Cortex of kidney (tissue), 1 donor: ENCODE data around the gene TSSC4.

ENCODE experiments used
- DNase-seq: peaks from one replicate; lab custom pipeline; 2025; lab: John Stamatoyannopoulos, UW

The TSSC4 gene

DNA sequence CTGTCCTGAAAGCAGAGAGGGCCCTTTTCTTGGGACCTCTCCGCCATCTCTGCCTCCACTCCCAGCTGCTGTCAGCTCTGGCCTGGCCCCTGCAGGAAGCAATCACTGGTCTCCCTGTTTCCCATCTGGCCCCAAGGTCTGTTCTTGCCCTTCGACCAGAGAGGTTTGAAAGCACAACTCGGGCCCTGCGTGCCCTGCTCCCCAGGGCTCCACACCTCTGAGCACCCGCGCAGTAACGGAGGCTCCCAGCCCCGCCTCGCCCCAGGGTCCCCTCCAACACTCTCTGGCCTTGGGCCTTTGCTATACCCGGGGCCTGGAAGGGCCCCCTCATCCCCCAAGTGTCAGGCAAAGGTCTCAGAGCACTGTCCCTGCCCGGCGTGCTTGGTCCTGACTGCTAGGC is 31.2 kb upstream of the TSSC4 start:
- DNase-seq, result no peak

DNA sequence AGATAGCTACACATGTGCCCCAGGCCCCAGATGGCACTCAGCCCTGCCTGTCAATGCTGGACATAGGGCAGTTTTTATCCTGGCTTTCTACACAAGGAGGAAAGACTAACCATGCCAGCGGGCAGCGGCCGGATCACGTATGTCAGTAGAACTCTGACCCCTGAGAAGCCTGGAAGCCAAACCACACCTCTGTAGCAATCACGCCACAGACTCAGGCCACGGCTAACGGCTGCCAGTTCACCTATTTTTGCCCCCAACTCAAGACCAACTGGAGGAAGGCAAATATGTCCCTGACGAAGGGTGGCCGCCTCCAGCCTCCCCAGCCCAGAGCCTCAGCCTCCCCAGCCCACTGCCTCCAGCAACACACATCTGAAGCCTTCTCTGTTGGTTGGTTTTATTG is 30.7 kb upstream of the TSSC4 start:
- no peak for DNase-seq

DNA sequence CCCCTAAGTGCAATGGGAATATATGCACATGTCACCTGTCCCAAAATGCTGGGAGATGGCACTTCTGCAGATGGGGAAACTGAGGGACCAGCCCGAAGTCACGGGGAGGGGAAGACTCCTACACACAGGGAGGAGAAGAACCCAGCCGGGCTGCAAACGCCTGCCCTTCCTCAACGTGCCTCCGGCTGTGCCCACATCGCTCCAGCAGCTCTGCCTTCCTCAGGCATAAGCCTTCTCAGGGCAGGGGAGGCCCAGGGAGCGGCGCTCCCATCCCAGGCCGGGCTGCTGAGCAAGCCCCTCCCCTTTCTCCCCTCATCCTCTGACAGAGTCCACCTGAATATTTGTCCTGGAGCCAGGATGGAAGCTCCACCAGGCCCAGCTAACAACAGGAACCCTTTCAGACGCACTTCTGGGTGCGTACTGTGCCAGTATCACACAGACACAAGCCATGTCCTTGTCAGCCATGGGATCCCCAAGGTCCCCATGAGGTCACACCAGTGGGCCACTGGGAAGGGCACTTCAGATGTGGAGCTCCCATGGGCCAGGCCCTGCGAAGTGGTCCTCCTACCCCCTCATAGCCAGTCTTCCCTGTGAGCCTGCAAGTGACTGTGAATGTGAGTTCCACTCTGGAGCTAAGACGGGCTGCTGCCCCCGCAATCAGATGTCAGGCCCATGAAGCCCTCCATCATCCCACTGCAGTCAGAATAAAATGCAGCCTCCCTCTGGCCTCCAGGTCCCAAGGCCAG is 25.9 kb upstream of the TSSC4 start:
- DNase-seq, result no peak

DNA sequence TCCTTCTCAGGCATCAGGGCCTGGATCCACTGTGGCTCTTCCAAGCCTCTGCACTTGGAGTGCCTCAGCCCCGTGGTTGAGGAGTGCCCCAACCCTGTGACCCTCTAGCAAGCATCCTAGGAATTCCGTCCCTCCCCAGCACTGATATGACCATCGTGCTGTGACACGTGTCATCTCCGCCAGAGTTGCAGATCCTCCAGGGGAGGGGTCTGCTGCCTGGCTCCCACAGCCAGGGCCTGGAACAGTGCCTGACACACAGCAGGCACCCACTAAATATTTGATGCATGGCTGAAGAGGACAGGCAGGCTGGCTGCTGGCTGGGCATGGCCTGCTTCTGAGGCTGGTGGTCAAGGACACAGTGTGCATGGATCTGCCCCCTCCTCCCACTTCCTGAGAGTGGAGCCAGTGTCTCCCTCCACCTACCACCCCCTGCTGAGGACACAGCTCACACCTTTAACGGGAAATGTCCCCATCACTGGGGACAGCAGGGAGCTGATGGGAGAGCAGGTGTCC is 25.2 kb upstream of the TSSC4 start:
- DNase-seq, result no peak

DNA sequence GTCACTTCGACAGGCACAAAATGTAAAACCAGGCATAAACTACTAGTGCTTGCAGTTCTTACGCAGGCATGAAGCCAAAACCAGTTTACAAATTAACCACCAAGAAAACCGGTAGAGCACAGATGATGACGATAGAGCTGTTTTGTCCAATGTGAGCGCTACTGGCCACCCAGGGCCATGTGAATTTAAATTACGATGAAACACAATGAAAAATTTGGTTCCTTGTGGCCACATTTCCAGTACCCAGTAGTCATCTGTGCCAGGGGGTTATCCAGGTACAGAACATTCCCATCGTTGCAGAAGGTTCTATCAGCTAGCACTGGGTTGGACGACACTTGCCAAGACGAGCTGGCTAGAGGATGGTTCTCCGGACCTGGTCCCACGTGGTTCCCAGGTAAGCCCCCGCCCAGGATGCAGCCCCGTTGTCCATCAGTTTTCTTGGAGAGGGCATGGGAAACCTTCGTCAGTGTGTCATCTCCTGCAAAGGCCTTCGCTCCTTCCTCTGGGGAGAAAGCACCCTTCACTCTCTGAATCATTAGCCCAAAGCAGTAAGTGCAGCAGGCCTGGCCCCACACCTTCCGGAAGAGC is 24.5 kb upstream of the TSSC4 start:
- no peak for DNase-seq

DNA sequence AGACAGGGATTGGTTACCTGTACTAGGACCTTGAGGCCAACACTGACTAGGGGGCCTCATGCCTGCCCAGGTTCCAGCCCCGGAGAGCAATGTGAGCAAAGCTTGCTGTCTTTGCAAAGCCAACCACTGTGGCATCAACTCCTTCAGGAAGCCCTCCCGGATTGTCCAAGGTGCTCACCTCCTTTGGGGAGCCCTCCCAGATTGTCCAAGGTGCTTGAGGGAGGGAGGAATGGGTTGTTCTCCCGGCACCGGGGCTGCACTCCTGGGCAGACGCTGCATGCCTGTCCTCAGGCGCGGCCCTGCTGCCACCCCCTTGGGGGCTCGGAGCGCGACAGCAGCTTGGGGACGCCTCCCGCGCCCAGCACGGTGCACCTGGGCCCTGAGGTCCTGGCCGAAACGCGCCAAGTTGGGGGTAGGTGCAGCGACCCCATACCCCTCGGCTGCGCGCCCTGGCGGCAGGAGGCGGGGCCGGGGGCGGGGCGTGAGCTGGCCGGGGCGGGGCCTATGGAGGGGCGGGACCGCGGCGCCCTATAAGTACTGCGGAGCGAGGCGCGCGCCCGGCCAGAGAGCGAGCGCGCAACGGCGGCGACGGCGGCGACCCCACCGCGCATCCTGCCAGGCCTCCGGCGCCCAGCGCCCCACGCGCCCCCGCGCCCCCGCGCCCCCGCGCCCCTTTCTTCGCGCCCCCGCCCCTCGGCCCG is 23.6 kb upstream of the TSSC4 start, which contains the start of gene CD81:
Gene CD81 (plus strand): TSS at position 560 of the 701 bp plus-strand sequence. CDS start 240 bp downstream, outside the sequence.
- DNase-seq, result no peak

DNA sequence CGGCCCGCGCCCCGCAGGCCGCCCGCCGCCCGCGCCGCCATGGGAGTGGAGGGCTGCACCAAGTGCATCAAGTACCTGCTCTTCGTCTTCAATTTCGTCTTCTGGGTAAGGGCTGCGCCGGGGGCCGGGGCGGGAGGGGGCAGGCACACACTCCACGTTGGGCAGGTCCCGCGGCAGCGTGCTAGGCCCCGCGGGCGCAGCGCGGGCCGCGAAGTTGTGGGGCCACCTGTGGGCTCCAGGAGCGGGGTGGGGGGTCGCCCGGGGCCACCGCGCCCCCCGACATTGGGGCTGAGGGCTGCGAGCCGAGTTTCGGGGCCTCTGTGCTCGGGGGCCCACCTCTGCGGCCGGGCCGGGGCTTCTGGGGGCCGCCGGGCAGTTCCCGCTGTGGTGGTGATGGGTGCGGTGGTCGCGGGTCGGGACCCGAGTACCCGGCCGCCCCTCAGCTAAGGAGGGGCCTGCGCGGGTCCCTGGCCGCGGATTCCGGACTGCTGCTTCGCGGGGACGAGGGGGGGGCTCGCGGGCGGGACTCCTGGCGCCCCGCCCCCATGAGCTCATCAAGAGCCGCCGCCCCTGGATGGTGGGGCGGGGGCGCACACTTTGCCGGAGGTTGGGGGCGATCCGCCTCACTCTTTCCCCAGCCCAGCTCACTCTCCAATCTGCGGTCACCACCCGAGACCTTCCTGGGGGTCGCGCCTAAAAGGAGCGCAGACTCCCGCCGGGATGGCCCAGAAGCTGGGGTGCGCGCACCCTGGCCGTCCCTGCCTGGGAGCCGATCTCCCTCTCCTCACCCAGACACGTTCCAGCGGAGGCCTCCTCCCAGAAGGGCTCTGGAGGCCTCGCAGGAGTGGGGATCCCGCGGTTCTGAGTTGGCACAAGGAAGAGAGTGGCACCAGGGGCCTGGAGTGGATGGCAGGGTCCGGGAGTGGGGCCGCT is 22.8 kb upstream of the TSSC4 start:
- no peak for DNase-seq

DNA sequence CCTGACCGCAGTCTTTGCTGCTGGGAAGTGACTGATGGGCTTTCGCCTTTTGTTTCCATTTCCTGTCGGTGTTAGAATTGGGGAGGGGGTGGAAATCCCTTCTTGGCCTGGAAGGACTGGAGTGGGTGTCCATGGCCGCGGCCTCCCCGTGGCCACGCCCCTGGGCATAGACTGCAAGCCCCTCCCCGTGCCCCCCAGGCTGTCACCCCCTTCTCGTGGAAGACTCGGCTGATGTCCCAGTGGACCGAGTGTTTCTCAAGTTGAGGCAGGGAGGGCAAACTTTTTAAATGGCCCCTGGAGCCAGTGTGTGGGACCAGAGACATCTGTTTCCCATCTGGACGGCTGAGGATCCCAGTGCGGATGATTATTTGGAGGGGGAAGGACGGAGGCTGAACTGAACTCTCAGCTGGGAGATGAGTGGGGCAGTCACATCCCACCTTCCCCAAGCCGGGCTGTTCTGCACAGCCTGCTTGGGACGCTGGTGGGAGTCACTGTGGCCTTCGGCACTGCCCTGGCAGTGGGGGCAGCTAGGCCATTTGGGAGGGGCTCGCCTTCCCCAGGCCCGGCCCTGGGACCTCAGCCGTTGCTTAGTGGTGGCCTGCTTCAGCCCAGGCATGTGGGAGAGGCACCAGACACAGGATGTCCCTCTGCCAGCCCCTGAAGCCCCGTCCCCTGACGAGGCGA is 21.9 kb upstream of the TSSC4 start:
- no peak for DNase-seq

DNA sequence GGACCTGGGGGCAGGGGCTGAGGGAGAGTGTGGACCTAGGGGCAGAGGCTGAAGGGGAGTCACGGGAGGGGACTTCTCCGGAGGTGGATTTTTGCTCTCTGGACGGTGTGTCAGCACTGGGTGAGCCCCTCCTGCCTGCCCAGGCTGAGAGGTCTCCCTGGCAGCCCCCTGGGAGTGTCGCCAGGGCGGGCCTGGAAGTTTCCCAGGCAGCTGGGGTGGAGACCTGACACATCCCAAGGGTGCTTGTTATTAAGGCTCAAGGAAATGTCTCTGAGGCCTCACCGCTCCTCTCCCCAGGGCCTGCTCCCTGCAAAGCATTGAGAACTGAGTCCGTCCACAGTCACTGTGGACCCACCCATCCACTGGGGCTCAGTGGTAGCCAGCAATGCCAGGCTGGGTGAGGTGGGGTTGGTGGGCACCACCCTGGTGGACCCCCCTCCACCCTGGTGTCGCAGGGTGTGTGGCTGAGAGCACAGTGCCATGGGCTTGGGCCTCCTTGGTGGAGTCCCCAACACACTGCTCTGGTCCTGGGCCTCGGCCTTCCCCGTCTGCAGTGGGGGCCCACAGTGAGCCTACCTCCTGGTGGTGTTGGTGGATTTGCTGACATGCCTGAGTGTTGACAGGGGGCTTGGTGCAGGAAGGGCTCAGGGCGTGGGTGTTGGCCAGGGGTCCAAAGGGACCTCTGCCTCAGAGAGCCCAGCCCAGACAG is 20.9 kb upstream of the TSSC4 start:
- no peak for DNase-seq

DNA sequence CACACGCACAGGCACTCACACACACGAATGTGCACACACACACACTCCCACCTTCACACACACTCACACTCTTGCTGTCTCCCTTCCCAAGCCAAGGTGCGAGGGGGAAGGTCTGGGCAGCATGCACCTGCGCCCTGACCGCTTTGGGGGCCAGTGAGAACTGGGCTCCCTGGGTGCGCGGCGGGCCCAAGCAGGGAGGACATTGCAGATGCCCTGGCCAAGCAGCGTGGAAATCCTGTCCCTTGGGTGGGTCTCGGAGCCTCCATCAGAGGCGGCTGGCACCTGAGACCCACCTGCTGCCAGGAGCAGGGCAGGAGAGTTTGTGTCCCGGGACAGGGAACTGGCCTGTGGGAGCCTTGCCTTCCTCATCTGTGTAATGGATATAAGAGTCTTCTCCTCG is 20.2 kb upstream of the TSSC4 start:
- no peak for DNase-seq

DNA sequence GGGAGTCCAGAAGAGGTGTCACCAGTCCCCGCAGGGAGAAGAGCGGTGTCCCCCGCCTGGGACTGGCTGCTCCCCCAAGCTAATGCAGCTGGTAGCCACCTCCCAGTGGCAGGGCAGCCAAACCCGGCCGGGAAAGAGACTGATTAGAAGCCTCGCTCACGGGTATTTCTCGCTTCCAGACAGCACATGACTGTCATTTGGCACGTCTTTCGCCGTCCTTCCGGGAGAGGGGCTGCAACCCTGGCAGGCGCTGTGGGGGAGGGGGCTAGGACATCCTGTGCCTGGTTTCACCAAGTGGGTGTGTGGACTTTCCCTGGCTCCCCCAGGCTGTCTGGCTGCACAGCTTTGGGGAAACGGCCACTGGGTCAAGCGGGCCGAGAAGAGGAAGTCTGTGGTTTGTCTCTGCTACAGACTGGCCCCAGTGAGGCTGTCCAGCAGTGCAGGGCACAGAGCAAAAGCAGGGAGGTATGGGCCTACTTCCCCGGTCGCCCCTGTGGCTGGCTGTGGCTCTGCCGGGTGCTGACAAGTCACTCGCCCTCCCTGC is 19.7 kb upstream of the TSSC4 start:
- no peak for DNase-seq

DNA sequence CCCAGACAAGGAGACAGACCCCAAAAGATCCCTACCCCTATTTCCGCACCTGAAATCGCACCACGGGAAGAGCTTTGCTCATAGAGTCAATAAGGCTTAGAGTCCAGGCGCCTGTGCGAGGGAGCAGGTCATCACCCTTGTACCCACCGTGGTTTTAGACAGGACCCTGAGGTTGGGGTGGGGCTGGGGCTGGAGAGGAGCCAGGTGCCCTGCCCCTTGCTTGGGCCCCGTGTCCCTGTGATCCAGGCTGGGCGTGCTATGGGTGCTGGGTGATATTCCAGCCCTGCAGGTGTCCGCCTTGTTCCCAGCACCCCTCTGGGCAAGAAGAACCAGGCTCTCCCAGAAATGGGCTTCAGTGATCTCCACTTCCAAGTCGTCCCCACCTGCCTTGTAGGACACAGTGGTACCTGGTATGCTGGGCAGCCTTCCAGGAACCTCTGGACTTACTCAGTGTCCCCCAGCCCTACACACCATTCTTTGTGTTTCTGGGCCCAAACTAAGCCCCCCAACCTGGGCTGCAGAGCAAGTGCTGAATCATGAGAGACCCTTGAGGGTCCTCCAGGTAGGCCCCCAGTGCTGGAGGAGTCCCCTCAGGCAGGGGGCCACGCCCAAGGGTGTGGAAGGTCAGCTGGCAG is 18.9 kb upstream of the TSSC4 start:
- no peak for DNase-seq

DNA sequence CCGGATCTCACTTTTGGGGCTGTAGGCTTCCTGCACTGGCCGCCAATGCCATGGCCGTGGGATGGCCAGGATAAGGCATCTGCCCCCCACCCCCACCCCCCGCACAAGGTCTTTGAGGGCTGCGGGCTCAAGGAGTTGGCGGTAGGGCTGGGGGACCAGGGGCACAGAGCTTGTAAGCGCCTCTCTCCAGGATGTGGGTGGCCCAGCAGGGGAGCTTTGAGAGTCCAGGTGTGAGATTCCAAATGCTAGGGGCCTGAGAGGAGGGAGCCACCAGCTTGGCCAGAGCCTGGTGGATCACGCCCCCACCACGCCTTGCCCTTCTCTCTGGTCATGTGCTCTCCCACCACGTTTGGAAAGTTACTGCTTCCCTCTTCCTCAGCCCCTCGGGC is 18.4 kb upstream of the TSSC4 start:
- no peak for DNase-seq

DNA sequence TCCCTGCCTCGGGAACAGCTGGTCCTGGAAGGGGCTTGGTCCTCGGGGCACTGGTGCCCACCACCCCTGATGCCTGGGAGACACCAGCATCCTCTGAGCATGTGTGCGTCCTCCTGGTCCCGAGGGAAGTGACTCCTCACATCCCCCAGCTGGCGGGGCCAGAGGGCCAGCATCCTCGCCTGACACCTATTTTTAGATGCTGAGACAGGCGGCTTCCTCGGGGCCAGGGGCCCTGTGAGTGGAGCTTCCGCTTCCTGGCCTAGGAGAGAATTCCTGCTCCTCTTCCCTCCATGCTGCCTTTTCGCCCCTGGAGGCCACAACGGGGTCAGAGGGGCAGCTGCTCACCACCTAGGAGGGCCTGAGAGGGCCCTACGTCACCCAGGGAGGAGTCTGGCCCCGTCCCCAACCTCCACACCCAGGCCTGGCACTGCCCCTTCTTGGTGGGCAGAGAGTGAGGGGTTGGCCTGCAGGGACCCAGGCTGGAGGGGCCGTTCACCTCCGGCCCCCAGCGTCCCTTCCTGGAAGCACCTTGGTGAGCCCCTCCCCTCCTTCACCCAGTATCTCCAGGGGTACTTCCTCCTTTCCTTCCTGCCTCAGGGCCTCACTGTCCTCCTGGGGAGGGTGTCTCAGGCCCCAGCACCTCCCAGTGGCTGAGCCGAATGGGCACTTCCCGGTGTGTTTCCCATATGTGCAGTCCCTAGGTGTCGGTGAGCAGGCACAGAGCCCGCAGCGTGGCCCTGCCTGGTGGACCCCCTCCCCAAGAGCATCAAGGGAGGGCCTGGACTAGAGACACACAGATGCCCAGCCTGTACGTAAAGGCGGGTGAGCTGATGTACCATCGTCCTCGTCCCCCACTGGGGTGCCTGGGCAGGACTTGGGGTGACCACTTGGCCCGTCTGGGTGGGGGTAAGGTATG is 17.4 kb upstream of the TSSC4 start:
- no peak for DNase-seq

DNA sequence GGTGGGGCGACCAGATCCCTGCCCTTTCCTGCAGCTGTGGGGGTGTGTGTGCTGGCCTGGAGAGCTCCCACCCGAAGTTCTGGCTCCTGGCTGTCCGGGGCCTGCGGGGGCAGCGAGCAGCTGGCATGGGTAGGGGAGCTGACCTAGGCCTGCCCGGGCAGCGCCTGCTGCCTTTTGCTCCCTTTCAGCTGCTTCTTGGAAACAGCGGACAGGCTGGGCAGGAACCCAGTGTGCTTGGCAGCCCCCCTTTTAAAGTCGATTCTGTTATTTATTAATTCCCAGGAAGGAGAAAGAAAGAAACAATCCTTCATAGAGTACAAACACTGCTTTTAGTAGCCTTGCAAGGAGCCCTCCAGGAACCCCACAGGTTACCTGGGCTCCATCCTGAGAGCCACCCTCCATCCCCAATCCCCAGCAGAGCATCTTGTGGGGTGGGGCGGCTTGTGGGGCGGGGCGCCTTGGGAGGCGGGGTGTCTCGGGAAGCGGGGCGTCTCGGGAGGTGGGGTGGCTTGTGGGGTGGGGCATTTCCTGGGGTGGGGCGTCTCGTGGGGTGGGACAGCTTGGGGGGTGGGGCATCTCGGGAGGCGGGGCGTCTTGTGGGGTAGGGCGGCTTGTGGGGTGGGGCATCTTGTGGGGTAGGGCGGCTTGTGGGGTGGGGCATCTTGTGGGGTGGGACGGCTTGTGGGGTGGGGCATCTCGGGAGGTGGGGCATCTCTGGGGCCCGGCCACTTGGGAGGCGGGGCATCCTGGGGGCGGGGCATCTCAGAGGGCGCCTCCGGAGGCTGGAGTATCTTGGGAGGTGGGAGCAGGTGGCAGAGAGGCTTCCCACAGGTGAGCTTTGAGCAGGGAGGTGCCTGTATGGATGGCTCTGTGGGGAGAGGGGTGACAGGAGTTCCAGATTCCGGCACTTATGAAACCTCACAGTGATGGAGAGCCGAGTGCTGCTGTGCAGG is 16.4 kb upstream of the TSSC4 start:
- DNase-seq, result no peak

DNA sequence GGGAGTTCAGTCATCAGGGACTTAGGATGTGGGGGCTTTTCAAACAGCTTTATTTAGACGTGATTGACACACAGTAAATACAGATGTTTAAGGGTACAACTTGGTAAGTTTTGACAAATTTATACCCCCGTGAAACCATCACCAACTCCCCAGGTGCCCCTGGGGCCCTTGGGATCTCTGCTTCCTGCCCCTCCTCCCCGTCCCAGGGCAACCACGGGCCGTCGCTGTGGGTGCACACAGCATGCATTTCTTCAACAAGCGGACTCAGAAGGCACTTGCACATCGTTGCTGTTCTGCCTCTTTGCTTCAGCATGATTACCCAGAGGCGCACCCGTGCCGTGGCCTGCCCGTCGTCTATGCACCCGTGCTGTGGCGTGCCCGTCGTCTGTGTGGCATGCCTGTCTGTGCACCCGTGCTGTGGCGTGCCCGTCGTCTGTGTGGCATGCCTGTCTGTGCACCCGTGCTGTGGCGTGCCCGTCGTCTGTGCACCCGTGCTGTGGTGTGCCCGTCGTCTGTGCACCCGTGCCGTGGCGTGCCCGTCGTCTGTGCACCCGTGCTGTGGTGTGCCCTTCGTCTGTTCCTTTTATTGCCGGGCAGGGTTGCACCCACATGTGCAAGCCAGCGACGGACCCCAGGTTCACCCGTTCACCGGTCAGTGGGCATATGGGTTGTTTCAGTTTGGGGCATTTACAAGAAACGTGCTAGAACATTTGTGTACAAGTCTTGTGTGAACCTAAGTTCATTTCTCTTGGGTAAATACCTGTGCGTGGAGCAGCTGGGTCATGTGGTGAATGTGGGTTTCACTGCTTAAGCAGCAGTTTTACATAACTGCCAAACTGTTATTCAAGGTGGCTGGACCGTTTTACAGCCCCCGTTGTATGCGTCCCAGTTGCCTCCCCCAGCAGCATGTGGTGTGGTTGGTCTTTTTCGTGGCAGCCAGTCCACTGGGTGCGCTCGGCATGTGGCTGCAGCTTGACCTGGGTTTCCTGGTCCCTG is 15.1 kb upstream of the TSSC4 start:
- DNase-seq, result no peak
